Keratinocyte (primary cell): ENCODE measurements around the gene MYH9.
A peak's percentile ranks its signal among the peaks of the same experiment; 100 is the strongest.

Experiments
- CTCF ChIP-seq, 3 experiments: IDR thresholded peaks in 1 of 3; conservative IDR thresholded peaks in 1 of 3; optimal IDR thresholded peaks in 1 of 3; 2 replicates in 2 of 3; 3 replicates in 1 of 3; pipeline versions ENCODE3 to v1.5.1; 2011; ENCODE audit warnings: low read length in 3 of 3, mild to moderate bottlenecking in 3 of 3, moderate library complexity in 2 of 3, control low read depth in 1 of 3, inconsistent platforms in 1 of 3; ENCODE audit not compliant: insufficient read depth in 2 of 3; ENCODE audit errors: extremely low read depth in 1 of 3
- EZH2 ChIP-seq: IDR thresholded peaks from one replicate; pipeline ENCODE4 v1.6.1; 2012; ENCODE audit warnings: inconsistent platforms, mild to moderate bottlenecking, low read length, moderate library complexity

GRCh38 chr22:36277482-36278291 lies 110.1 kb downstream of the MYH9 start:
- TF ChIP-seq CTCF (optimal IDR thresholded peaks at IDR 0.05 in 1 of 3, IDR thresholded peaks at IDR 0.05 in 1 of 3, conservative IDR thresholded peaks at IDR 0.05 in 1 of 3; ENCODE audit: extremely low read depth in 1 of 3, insufficient read depth in 2 of 3, low read length in 3 of 3) (peak; percentile 61 to 93 (median 88)), EZH2 (no peak)
